Endothelial cell of umbilical vein (primary cell): Measurements from ENCODE around the gene CDH23.

Experiments used
- EZH2 ChIP-seq: IDR thresholded peaks from 2 replicates; pipeline ENCODE4 v1.6.1; 2012; ENCODE audit warnings: borderline replicate concordance, low read depth, mild to moderate bottlenecking, moderate library complexity, low read length, inconsistent platforms; ENCODE audit not compliant: severe bottlenecking
- JUN ChIP-seq: IDR thresholded peaks from 2 replicates; pipeline ENCODE4 v1.6.1; 2011; ENCODE audit warnings: borderline replicate concordance, low read depth; ENCODE audit not compliant: insufficient read length, insufficient read depth
- MYC ChIP-seq: IDR thresholded peaks from one replicate; pipeline ENCODE4 v1.6.1; 2011; ENCODE audit warnings: mild to moderate bottlenecking, low read depth, low read length
- POLR2A ChIP-seq: IDR thresholded peaks from 2 replicates; pipeline ENCODE4 v1.6.1; 2012; ENCODE audit warnings: low read depth, mild to moderate bottlenecking, control low read depth, low read length
- POLR2AphosphoS5 ChIP-seq: IDR thresholded peaks from 2 replicates; pipeline ENCODE4 v1.6.1; 2012; ENCODE audit warnings: low read depth, mild to moderate bottlenecking, control low read depth, low read length, moderate library complexity; ENCODE audit not compliant: insufficient read depth
- TF ChIP-seq, protein P1 (sequence below), 2 donors: IDR thresholded peaks; 1 replicate in 1 of 2; 2 replicates in 1 of 2; pipeline ENCODE4 v1.5.1; 2011; ENCODE audit warnings: low read length in 2 of 2, mild to moderate bottlenecking in 2 of 2, moderate library complexity in 2 of 2, control low read depth in 1 of 2, inconsistent platforms in 1 of 2, low read depth in 1 of 2; ENCODE audit not compliant: insufficient read depth in 1 of 2; ENCODE audit errors: extremely low read depth in 1 of 2

DNA sequence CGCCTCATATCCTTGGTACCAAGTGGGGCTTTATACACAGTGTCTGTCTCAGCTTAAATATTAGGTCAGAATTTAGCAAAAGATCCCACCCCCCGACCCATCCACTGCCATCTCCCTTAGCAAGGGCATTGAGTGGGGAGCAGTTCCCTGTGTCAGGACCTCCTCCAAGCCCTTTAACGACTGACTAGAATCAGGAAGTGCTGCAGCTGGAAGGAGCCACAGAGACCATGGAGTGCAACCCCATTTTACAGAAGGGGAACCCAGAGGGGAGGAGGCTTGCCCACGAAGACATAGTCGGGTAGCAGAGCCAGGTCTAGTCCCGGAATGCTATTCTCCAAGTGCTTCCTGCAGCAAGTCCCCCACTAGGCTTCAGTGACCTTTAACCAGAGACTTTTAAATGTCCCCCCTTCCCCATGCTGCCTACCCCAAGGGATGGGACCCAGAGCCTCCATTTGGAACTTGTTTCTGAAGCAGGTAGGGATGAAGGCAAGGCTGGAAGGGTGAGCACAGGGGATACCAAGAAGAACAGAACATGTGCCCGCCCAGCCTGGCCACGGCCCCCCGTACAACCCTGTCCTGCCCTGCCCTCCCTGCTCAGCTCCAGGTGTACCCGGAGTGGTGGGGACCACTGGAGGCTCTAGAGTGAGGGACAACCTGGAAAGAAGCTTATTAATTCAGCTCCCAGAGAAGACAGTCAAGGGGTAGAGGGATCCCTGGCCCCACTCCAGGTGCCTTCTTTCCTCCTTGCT is 281.5 kb downstream of the CDH23 start:
- TF ChIP-seq, protein P1, sequence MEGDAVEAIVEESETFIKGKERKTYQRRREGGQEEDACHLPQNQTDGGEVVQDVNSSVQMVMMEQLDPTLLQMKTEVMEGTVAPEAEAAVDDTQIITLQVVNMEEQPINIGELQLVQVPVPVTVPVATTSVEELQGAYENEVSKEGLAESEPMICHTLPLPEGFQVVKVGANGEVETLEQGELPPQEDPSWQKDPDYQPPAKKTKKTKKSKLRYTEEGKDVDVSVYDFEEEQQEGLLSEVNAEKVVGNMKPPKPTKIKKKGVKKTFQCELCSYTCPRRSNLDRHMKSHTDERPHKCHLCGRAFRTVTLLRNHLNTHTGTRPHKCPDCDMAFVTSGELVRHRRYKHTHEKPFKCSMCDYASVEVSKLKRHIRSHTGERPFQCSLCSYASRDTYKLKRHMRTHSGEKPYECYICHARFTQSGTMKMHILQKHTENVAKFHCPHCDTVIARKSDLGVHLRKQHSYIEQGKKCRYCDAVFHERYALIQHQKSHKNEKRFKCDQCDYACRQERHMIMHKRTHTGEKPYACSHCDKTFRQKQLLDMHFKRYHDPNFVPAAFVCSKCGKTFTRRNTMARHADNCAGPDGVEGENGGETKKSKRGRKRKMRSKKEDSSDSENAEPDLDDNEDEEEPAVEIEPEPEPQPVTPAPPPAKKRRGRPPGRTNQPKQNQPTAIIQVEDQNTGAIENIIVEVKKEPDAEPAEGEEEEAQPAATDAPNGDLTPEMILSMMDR (IDR thresholded peaks at IDR 0.05; ENCODE audit: extremely low read depth in 1 of 2, insufficient read depth in 1 of 2, low read depth in 1 of 2, low read length in 2 of 2): no peak
- TF ChIP-seq POLR2A: no peak
- TF ChIP-seq EZH2: no peak
- TF ChIP-seq JUN: no peak
- TF ChIP-seq POLR2AphosphoS5: no peak
- TF ChIP-seq MYC: no peak
